ENCODE results near the gene MAP3K9.

Gene MAP3K9

GRCh38 chr14:70801836-70802235, 7.5 kb downstream of the MAP3K9 start:
- H3K4me3 ChIP-seq (ENCODE audit: low read depth, low read length), result no peak overlapping the region
- TF ChIP-seq, protein P1, sequence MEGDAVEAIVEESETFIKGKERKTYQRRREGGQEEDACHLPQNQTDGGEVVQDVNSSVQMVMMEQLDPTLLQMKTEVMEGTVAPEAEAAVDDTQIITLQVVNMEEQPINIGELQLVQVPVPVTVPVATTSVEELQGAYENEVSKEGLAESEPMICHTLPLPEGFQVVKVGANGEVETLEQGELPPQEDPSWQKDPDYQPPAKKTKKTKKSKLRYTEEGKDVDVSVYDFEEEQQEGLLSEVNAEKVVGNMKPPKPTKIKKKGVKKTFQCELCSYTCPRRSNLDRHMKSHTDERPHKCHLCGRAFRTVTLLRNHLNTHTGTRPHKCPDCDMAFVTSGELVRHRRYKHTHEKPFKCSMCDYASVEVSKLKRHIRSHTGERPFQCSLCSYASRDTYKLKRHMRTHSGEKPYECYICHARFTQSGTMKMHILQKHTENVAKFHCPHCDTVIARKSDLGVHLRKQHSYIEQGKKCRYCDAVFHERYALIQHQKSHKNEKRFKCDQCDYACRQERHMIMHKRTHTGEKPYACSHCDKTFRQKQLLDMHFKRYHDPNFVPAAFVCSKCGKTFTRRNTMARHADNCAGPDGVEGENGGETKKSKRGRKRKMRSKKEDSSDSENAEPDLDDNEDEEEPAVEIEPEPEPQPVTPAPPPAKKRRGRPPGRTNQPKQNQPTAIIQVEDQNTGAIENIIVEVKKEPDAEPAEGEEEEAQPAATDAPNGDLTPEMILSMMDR (IDR thresholded peaks at IDR 0.05; ENCODE audit: borderline replicate concordance, insufficient read depth, low read depth, low read length), result no peak

DNA sequence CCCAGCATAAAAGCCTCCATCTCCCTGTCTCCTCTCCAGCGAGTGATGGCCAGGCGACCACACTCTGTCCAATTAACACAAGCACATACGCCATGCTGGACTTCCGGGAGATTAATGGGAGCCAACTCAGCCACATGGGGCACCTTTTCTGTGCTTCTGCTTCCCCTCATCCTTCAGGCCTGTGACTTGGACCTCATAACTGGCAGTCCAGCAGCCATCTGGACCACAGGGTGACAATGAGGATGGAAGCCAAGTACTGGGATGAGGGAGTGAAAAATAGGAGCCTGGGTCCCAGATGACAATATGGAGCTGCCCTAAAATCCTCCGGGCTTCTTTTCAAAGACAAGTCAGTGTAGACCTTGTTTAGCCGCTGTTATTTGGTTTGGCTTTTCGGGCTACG, 12.8 kb downstream of the MAP3K9 start:
- TF ChIP-seq, protein P1 (IDR thresholded peaks at IDR 0.05; ENCODE audit: borderline replicate concordance, insufficient read depth, low read depth, low read length), result no peak
- no peak overlapping the region for H3K4me3 ChIP-seq (ENCODE audit: low read depth, low read length)

DNA sequence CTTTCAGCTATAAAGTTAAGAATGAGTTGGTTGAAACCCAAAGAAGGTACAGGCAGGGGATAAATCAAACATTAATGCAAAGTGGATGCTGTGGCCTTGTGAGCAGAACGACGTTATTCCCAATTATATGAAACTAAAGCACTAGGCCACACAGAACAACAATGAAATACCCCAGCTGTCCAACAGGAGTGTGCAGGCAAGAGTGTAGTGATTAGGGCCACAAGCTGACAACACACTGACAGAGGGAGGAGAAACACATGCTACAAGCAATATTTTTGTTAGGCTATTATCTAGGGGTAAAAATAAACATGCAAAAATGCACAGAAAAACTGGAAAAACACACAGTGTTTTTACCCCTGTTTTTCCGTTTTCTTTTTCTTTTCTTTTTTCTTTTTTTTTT, 15.0 kb downstream of the MAP3K9 start:
- no peak overlapping the region for H3K4me3 ChIP-seq (ENCODE audit: low read depth, low read length)
- TF ChIP-seq, protein P1 (IDR thresholded peaks at IDR 0.05; ENCODE audit: borderline replicate concordance, insufficient read depth, low read depth, low read length), result no peak

DNA sequence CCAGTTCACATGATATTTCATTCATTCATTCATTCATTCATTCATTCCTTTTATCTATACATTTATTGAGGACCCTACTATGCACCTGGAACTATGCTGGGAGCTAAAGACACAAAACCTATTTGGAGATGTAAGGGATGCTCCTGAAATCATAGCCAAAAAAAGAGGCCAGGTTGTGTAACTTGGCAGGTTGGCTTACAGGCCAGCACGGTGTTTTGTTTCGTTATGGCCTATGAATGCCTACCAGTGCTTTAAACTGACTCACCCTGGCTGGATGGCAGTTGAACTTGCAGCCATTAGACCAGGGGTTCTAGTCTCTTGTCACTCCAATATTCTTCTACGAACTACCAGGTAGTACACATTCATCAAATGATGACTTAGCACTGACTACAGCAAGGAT, 15.7 kb downstream of the MAP3K9 start:
- no peak overlapping the region for H3K4me3 ChIP-seq (ENCODE audit: low read depth, low read length)
- TF ChIP-seq, protein P1 (IDR thresholded peaks at IDR 0.05; ENCODE audit: borderline replicate concordance, insufficient read depth, low read depth, low read length), result no peak

GRCh38 chr14:70792939-70793338, 16.4 kb downstream of the MAP3K9 start:
- no peak overlapping the region for H3K4me3 ChIP-seq (ENCODE audit: low read depth, low read length)
- TF ChIP-seq, protein P1 (IDR thresholded peaks at IDR 0.05; ENCODE audit: borderline replicate concordance, insufficient read depth, low read depth, low read length), result no peak

- H3K4me3 ChIP-seq (ENCODE audit: low read depth, low read length), result no peak overlapping the region
- TF ChIP-seq, protein P1 (IDR thresholded peaks at IDR 0.05; ENCODE audit: borderline replicate concordance, insufficient read depth, low read depth, low read length), result no peak
Observed at GRCh38 chr14:70791971-70792370, 17.3 kb downstream of the MAP3K9 start.

GRCh38 chr14:70789961-70790360, 19.4 kb downstream of the MAP3K9 start:
- TF ChIP-seq, protein P1 (IDR thresholded peaks at IDR 0.05; ENCODE audit: borderline replicate concordance, insufficient read depth, low read depth, low read length), result no peak

More at GRCh38 chr14:70789961-70790360, 19.4 kb downstream of the MAP3K9 start:
- no peak overlapping the region for H3K4me3 ChIP-seq (ENCODE audit: low read depth, low read length)
